HG02642 (cell line): Measurements from ENCODE around the gene NELL1.

Source experiments
- ATAC-seq: cut with Tn5 transposase; IDR thresholded peaks from one replicate; pipeline ENCODE4 v1.9.1; 2021; ENCODE audit warnings: mild to moderate bottlenecking; ENCODE audit not compliant: unreplicated experiment, poor library complexity

Gene NELL1

GRCh38 chr11:21460082-21460481 lies 790.7 kb downstream of the NELL1 start:
- no peak for ATAC-seq

GRCh38 chr11:21461701-21462100 lies 792.3 kb downstream of the NELL1 start:
- no peak for ATAC-seq

- ATAC-seq, result no peak
Measured at GRCh38 chr11:21464601-21465193, 795.3 kb downstream of the NELL1 start.

- ATAC-seq, result no peak
Measured at GRCh38 chr11:21465203-21465602, 795.8 kb downstream of the NELL1 start.

GRCh38 chr11:21465920-21466319 lies 796.5 kb downstream of the NELL1 start:
- no peak for ATAC-seq

- ATAC-seq, result no peak
Measured at GRCh38 chr11:21470521-21470920, 801.1 kb downstream of the NELL1 start.

- no peak for ATAC-seq
Measured at GRCh38 chr11:21472261-21472660, 802.9 kb downstream of the NELL1 start.

GRCh38 chr11:21474529-21474928 lies 805.1 kb downstream of the NELL1 start:
- ATAC-seq, result no peak

- ATAC-seq, result no peak
Measured at GRCh38 chr11:21475276-21475675, 805.9 kb downstream of the NELL1 start.

GRCh38 chr11:21476588-21476987 lies 807.2 kb downstream of the NELL1 start:
- no peak for ATAC-seq

- no peak for ATAC-seq
Measured at GRCh38 chr11:21480240-21480639, 810.9 kb downstream of the NELL1 start.

GRCh38 chr11:21481255-21481654 lies 811.9 kb downstream of the NELL1 start:
- ATAC-seq, result no peak

- no peak for ATAC-seq
Measured at GRCh38 chr11:21484039-21484438, 814.7 kb downstream of the NELL1 start.

- ATAC-seq, result no peak
Measured at GRCh38 chr11:21485006-21485405, 815.6 kb downstream of the NELL1 start.

- ATAC-seq, result no peak
Measured at GRCh38 chr11:21485426-21485825, 816.0 kb downstream of the NELL1 start.

GRCh38 chr11:21489416-21490115 lies 820.2 kb downstream of the NELL1 start:
- no peak for ATAC-seq

- ATAC-seq, result no peak
Measured at GRCh38 chr11:21492931-21493330, 823.5 kb downstream of the NELL1 start.

- no peak for ATAC-seq
Measured at GRCh38 chr11:21494946-21495345, 825.6 kb downstream of the NELL1 start.

- no peak for ATAC-seq
Measured at GRCh38 chr11:21495879-21496278, 826.5 kb downstream of the NELL1 start.

- no peak for ATAC-seq
Measured at GRCh38 chr11:21501245-21501644, 831.9 kb downstream of the NELL1 start.

- ATAC-seq, result no peak
Measured at GRCh38 chr11:21505070-21505469, 835.7 kb downstream of the NELL1 start.

- ATAC-seq, result peak; percentile 92
Measured at GRCh38 chr11:21511835-21512440, 842.6 kb downstream of the NELL1 start.
